RWPE2 (cell line): ENCODE results near the gene TTN.
A peak's percentile ranks its signal among the peaks of the same experiment; 100 is the strongest.

Experiments used
- ATAC-seq: fragments of 200-7000 bp; cut with Tn5 transposase; 3 replicates; pipeline ENCODE4 v1.9.1; 2021; ENCODE audit warnings: low read depth
- DNase-seq: peaks from one replicate; pipeline ENCODE4 v3.0.0-alpha.2; 2020; ENCODE audit warnings: low spot score
- H3K27ac ChIP-seq: fragments of 450-650 bp; 2 replicates; pipeline ENCODE4 v1.5.1; 2017; ENCODE audit warnings: mild to moderate bottlenecking; ENCODE audit not compliant: poor library complexity, severe bottlenecking
- H3K27me3 ChIP-seq: fragments of 250-450 bp; sonication (Bioruptor Pico); 2 replicates; pipeline ENCODE4 v1.5.1; 2021; ENCODE audit warnings: mild to moderate bottlenecking, moderate library complexity; ENCODE audit not compliant: insufficient read depth, poor library complexity, severe bottlenecking
- H3K36me3 ChIP-seq: fragments of 250-450 bp; sonication (Bioruptor Pico); 2 replicates; pipeline ENCODE4 v1.5.1; 2020; ENCODE audit warnings: low read depth, mild to moderate bottlenecking, moderate library complexity
- H3K4me1 ChIP-seq: fragments of 250-450 bp; sonication (Bioruptor Pico); 2 replicates; pipeline ENCODE4 v1.5.1; 2021; ENCODE audit warnings: mild to moderate bottlenecking, moderate library complexity; ENCODE audit not compliant: insufficient read depth, poor library complexity, severe bottlenecking
- H3K4me3 ChIP-seq: fragments of 250-450 bp; sonication (Bioruptor Pico); 2 replicates; pipeline ENCODE4 v1.5.1; 2021; ENCODE audit warnings: mild to moderate bottlenecking, moderate library complexity; ENCODE audit not compliant: severe bottlenecking
- H3K9me3 ChIP-seq: fragments of 250-450 bp; sonication (Bioruptor Pico); 2 replicates; pipeline ENCODE4 v1.5.1; 2021; ENCODE audit warnings: mild to moderate bottlenecking, moderate library complexity; ENCODE audit not compliant: severe bottlenecking
- TF ChIP-seq, protein P1 (sequence below): fragments of 450-650 bp; IDR thresholded peaks from one replicate; pipeline ENCODE4 v1.5.1; 2017; ENCODE audit warnings: mild to moderate bottlenecking, moderate library complexity; ENCODE audit not compliant: poor library complexity, severe bottlenecking

TTN gene

DNA sequence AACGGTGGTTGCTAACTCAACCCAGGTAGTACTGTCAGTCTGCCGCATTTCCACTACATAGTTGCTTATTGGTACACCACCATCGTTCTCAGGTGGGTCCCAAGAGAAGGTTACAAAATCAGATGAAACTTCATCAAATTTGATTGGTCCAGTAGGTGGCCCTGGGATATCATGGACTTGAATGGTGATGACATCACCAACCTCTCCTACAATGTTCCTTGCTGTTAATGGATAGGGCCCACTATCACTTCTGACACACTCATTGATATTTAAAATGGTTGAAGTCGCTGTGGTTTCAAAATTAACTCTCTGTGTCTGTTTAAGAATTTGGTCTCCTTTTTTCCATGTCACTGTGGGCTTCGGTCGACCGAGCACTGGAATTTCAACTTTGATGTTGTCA, 232.4 kb downstream of the TTN start:
- no peak for ATAC-seq
- no peak overlapping the region for H3K4me3 ChIP-seq

GRCh38 chr2:178568227-178568626, 239.0 kb downstream of the TTN start:
- Histone ChIP-seq H3K27me3 (no peaks in the 10 kb centered on the region), H3K36me3 (no peaks in the 10 kb centered on the region), H3K4me1 (no peaks in the 10 kb centered on the region), H3K27ac (no peak overlapping the region), H3K4me3 (no peak overlapping the region), H3K9me3 (no peaks in the 10 kb centered on the region)
- DNase-seq (no peak), ATAC-seq (no peak)
- TF ChIP-seq, protein P1, sequence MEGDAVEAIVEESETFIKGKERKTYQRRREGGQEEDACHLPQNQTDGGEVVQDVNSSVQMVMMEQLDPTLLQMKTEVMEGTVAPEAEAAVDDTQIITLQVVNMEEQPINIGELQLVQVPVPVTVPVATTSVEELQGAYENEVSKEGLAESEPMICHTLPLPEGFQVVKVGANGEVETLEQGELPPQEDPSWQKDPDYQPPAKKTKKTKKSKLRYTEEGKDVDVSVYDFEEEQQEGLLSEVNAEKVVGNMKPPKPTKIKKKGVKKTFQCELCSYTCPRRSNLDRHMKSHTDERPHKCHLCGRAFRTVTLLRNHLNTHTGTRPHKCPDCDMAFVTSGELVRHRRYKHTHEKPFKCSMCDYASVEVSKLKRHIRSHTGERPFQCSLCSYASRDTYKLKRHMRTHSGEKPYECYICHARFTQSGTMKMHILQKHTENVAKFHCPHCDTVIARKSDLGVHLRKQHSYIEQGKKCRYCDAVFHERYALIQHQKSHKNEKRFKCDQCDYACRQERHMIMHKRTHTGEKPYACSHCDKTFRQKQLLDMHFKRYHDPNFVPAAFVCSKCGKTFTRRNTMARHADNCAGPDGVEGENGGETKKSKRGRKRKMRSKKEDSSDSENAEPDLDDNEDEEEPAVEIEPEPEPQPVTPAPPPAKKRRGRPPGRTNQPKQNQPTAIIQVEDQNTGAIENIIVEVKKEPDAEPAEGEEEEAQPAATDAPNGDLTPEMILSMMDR, result no peak

More for the DNA sequence above, 232.4 kb downstream of the TTN start:
- Histone ChIP-seq H3K36me3 (no peaks in the 10 kb centered on the region; the same call in 1 of the 2 replicates), H3K27me3 (no peaks in the 10 kb centered on the region), H3K27ac (no peak overlapping the region), H3K4me1 (no peaks in the 10 kb centered on the region), H3K9me3 (no peaks in the 10 kb centered on the region)
- no peak for DNase-seq
- TF ChIP-seq, protein P1, result no peak

- H3K4me3 ChIP-seq, result no peak overlapping the region
- H3K9me3 ChIP-seq, result no peaks in the 10 kb centered on the region
- no peak for DNase-seq
- H3K36me3 ChIP-seq, result no peaks in the 10 kb centered on the region
- TF ChIP-seq, protein P1, result no peak
- no peaks in the 10 kb centered on the region for H3K4me1 ChIP-seq
- H3K27ac ChIP-seq, result no peak overlapping the region
- no peaks in the 10 kb centered on the region for H3K27me3 ChIP-seq
- peak; percentile 91 for ATAC-seq
Observed at GRCh38 chr2:178553047-178553446, 254.2 kb downstream of the TTN start.

- Histone ChIP-seq H3K36me3 (peaks cover 5% of the 10 kb centered on the region; the same call in 1 of the 2 replicates), H3K4me1 (no peaks in the 10 kb centered on the region), H3K27ac (no peak overlapping the region), H3K9me3 (no peaks in the 10 kb centered on the region), H3K4me3 (no peak overlapping the region), H3K27me3 (no peaks in the 10 kb centered on the region)
- ATAC-seq, result no peak
- TF ChIP-seq, protein P1, result no peak
- no peak for DNase-seq
Observed at GRCh38 chr2:178550352-178550751, 256.9 kb downstream of the TTN start.

DNA sequence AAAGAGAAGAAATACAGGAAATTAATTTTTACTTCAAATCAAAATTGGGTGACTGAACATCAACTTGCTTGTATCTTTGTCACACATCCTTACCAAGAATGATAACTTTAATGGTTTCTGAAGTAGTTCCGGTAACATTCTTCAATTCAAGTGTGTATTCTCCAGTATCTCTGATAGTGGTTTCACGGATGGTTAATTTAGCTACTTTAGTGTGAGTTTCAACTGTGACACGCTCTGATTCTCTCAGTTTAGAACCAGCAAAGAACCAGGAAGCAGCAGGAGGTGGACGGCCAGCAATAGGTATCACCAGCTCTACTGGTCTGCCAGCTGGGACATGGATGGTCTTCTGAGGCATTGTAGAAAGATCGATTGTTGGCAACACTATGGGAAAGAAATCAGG, 264.7 kb downstream of the TTN start:
- no peak for ATAC-seq

More for the DNA sequence above, 264.7 kb downstream of the TTN start:
- no peak overlapping the region for H3K4me3 ChIP-seq
- H3K27me3 ChIP-seq, result no peaks in the 10 kb centered on the region
- no peak overlapping the region for H3K27ac ChIP-seq
- H3K9me3 ChIP-seq, result no peaks in the 10 kb centered on the region
- DNase-seq, result no peak
- TF ChIP-seq, protein P1, result no peak
- H3K4me1 ChIP-seq, result no peaks in the 10 kb centered on the region
- peaks cover 40% of the 10 kb centered on the region for H3K36me3 ChIP-seq
